ENCODE results near the gene SLC2A8.
A peak's percentile ranks its signal among the peaks of the same experiment; 100 is the strongest.

Gene SLC2A8

DNA sequence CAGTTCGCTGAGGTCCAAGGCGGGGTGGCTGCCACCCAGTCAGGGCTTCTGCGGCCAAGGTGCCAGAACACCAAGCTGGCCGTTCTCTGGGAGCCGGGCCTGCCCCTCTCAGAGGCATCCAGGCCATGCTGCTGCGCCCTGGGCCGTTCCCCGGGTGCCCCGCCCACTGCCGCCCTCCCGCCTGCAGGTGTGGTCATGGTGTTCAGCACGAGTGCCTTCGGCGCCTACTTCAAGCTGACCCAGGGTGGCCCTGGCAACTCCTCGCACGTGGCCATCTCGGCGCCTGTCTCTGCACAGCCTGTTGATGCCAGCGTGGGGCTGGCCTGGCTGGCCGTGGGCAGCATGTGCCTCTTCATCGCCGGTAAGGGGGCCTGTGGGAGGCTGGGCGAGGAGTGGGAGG is 7.7 kb downstream of the SLC2A8 start:
- DNase-seq = no peak

DNA sequence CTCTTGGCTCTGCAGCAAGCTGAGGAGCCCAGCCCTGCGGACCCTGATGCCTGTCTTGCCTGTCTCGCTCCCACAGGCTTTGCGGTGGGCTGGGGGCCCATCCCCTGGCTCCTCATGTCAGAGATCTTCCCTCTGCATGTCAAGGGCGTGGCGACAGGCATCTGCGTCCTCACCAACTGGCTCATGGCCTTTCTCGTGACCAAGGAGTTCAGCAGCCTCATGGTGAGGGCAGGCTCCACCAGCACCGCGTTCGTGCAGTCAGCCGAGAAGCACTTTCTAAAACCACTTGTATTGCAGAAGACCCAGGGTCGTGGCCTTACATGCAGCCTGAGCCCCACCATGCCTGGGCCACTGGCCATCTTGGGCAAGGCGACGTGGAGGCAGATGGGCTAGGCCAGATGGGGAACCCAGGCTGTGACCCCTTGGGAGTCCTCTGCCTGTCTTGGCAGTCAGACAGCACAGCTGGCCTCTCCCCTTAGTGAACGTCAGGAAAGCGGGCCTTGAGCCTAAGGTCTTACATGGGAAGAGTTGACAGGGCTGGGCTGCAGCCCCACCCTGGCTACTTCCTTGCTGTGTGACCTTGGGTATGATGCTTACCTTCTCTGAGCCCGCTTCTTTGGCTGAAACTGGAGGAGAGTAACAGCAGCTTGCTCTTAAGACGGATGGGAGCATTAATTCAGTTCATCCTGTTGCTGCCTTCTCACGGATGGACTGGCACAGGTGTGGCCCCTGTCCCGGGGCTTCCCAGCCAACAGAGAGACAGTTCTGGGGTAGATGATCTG is 8.6 kb downstream of the SLC2A8 start:
- DNase-seq = no peak

DNA sequence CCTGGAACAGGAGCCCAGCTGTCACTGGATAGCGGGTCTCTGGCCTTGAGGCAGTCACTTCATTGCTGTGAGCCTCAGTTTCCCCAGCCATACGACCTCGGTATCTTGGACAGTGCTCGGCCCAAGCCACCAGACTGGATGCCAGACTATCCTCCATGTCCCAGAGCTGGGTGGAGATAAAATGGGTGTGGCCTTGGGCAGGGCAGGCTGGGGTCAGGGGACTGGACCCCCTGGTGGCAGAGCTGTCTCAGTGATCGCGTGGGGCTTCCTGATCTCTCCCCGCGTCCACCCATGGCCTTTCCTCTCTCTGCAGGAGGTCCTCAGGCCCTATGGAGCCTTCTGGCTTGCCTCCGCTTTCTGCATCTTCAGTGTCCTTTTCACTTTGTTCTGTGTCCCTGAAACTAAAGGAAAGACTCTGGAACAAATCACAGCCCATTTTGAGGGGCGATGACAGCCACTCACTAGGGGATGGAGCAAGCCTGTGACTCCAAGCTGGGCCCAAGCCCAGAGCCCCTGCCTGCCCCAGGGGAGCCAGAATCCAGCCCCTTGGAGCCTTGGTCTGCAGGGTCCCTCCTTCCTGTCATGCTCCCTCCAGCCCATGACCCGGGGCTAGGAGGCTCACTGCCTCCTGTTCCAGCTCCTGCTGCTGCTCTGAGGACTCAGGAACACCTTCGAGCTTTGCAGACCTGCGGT is 10.0 kb downstream of the SLC2A8 start:
- no peak for DNase-seq

DNA sequence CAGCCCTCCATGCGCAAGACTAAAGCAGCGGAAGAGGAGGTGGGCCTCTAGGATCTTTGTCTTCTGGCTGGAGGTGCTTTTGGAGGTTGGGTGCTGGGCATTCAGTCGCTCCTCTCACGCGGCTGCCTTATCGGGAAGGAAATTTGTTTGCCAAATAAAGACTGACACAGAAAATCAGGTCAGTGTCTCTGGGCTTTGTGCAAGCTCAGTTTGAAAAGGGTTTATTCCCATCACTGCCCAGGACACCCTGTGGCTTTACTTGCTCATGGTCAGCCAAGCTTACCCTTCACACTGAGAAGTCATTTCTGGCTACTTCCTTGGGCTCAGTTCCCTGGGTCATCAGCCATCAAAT is 10.5 kb downstream of the SLC2A8 start:
- DNase-seq = no peak

DNA sequence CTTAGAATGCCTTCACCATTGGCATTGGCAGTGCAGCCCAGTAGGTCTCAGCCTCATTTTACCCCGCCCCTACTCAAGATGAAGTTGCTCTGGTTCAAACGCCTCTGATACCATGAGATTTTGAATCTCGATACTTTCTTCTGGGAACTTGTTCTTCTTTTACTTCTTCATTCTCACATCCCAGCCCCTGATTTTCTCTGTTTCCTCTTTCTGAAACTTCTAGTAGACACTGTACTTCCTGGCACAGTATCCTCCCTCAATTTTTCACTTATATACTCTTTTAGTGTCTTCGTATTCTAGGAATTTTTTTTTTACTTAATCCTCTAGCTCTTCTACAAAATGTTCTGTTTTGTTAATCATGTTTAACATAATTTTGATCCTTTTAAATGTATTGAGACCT is 14.2 kb downstream of the SLC2A8 start:
- no peak for DNase-seq

DNA sequence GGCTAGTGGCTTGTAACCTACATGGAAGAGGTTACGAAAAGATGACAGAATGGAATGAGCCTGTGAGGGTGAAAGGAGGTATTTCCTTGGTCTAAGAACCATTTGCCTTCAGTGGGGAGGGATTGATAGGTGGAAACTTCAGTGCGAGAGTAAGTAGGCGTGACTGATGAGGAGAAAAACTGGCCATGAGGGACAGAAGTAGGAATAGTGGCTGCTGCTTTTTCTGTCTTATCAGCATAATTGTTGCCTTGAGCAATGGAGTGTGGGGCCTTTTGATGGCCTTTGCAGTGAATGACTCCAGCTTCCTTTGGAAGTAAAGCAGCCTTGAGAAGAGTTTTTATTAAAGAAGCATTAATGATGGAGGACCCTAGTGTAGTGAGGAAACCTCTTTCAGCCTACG is 18.2 kb downstream of the SLC2A8 start:
- no peak for DNase-seq

DNA sequence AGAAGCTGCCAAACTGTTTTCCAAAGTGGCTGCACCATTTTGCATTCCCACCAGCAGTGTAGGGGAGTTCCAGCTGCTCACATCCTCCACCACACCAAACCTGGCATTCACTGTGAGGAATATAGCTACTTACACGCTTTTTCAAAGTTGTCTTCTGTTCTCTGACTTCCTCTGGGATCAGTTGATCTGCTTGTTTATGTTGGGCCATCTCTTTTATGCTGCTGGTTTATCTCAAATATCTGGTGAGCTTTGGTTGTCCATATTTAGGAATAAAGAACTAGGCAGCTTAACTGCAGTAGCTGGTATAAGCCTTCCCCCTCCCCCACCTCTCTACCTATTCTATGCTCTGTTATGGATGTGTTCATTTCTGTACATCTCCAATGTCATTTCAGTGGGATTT is 18.7 kb downstream of the SLC2A8 start:
- no peak for DNase-seq

DNA sequence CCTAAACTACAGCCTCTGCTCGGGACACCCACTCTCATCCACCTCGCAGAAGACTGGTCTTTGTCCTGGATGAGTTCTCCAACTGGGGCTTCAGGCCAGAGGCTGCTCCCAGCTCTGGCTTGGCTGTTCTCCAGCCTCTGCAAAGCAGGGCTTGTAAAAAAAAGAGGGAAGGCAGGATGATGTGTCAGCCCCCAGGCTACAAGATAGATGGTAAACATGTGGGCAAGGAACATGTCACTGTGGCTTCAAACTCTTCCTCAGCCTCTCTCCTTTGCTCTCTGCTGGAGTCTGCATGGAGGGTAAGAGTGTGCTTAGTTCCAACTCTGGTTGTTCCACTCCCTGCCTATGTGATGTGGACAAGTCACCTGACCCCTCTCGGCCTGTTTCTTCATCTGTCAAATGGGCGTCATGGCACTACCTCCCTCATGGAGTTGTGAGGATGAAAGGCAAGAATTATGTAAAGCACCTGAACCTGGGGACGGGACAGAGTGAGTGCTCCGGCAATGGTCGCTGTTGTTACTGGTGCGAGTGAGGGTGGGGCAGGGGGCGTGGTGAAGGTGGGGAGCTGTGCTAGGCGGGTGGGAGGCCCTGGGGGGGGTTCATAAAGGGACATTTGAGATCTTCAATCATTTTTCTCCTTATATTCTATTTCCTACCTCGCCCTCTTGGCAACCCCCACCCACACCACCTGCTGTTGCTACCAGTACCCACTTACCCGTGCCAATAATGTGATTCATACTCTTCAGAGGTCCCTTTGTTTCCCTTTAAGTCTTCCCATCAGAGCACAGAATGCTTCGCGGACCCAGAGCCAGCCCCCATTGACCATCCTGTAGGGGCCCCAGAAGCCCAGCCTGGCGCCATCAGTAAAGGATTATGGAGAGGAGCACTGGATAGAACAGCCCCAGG is 20.4 kb downstream of the SLC2A8 start:
- DNase-seq = peak; percentile 38

DNA sequence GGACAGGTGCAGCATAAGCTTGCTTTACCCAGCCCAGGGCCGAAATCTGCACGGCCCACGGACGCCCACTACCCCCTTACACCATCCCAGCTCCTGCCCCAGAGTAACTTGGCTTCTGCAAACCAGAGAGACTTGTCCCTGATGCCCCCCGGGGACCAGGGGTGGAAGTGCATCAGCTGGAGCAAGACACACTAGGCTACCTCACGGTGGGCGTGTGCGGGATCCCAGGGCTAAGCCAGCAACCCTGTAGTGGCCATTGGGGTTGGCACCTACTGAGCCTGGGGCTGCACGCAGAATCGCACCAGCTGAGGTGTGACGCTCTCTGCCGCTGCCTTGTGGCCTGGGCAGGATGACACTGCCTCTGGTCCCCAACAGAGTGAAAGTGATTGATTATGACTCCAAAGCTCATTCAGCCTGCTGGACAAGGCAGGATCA is 21.1 kb downstream of the SLC2A8 start:
- DNase-seq = no peak

DNA sequence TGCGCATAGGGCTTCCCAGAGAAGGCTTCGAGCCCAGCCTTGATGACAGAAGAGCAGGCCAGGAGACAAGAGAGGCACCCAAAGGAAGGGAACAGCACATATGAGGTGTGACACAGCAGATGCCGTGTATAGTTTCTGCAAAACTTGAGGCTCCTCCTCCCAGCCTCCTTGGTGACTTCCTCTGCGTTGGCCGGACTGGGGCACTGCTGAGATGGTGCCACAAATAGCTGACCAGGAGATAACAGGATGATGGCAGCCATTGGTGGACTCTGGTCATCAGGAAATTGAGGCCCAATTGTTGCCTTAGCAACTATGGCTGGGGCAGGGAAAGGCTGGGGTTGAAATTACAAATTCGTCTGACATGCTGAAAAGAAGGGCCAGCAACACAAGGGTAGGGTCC is 22.4 kb downstream of the SLC2A8 start:
- DNase-seq = no peak

DNA sequence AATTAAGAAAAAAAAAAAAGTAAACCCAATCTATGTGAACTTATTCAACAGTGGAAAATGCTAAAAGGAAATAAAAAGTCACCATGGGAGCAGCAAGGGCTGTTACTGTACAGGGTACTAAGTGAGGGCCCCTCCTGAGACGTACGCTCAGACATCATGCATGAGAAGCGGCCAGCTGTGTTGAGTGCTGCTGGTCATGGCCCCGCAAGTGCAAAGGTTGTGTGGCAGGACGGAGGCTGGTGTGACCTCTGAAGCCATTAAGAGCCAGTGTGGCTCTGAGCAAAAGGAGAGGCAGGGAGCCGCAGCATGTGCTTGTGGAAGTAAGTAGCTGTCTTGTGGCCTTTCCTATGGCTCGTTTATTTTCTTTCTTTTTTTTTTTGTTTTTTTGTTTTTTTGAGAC is 24.1 kb downstream of the SLC2A8 start:
- DNase-seq = no peak

DNA sequence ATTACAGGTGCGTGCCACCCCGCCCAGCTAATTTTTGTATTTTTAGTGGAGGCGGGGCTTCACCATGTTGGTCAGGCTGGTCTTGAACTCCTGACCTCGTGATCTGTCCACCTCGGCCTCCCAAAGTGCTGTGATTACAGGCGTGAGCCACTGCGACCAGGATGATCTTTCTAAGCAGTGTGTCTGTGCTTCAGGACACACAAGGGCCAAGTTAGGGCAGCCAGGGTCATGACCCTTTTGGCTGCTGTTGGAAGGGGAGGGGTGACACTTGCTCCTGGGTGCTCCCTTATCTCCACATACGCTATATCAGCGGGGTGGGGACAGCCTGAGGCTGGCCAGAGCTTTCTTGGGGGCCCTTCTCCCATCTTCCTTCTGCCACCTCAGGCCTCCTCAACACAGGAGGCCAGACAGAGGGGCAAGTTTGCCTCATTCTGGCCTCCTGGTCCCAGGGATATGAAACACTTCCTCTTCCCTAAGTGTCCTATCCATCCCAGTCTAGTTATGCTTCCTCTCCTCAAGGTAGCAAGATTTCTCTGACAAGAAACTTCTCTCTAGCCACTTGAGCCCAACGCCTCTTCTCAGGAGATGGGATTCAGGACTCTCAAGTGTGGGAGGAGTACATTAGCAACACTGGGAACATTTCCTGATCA is 25.3 kb downstream of the SLC2A8 start:
- DNase-seq = no peak

DNA sequence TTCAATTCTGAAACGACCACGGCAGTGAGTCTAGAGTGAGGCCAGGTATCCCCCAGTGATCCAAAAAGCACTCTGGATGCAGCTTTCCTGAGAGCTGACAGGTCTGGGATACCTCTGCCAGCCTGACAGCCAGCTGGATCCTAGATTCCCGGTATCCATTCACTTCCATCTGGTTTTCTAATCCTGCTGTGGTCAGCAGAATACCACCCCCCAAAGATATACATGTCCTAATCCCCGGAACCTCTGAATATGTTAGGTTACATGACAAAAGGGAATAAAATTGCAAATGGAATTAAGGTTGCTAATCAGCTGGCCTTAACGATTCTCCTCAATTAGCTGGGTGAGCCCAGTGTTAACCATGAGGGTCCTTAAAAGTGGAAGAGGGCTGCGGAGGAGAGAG is 25.8 kb downstream of the SLC2A8 start:
- no peak for DNase-seq

DNA sequence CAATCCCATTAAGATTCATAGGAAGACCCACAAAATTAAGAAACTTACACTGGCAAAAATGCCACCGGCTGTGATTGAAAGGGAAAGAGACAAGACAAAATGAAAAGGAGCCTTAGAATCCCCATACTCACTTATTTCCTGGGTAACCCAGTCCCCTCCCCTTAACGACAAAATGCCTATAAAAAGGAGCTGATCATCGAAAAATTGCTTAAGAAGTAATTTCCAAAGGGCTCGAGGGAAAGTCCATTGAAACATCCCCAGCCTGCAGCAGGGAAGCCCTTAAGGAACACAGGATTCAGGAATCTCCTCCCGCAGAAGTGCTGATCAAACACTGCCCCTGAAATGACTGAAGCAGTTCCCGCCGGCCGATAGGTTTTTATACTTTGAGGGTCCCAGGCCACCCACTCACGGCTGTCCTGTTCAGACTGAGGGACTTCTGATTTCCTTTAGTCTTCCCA is 26.5 kb downstream of the SLC2A8 start:
- DNase-seq = no peak

DNA sequence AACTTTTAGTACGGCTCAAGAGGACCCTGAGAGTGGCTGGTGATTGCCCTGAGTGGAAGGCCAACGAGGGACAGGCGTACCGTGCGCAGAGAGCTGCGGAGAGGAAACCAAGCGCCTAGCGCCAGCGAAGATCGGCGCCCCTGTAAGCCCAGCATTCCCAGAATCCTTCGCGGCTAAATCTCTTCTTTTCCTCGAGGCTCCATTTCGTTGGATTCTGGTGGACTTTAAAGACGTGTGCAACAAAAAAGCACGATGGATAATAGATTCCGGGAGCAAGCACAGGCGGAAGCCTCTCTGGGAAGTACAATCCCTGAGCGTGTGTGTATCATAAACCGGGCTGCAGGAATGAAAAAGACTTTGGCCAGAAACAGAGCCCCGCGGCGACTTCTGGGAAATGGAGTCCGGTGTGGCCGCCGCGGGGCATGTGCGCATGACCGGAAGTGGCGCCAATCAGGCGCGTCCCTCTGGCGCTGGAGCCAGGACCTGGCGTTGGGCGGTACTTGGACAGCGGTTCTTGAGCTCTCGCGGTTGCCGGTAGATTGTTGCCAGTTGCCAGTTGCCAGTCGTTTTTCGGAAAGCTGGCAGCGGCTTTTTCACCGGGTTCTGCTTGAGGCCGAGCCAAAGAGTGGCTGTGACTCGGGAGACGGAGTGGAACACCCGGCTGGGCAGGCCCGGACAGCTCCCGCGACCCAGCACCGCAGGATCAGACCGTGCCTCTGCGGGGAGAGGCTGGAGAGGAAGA is 27.1 kb downstream of the SLC2A8 start, which contains the start of gene ZNF79:
TSS of gene ZNF79 (plus strand) at position 449 of the 742 bp plus-strand sequence. CDS start 406 bp downstream, outside the sequence.
- peak; percentile 86 for DNase-seq

DNA sequence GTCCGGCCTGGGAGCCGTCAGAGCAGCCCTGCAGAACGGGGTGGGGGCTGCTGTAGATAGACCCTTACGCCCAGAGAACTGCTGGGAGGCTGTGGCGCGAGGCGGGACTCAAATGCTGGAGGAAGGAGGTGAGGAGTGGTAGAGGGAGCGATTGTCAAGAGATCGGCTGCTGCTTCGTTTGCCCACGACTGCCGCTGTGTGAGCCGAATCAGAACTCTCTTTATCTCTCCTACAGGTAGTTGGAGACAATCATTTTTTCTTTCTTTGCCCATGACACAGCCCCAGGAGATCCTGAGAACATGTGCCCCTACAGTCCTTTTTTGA is 27.7 kb downstream of the SLC2A8 start:
- DNase-seq = no peak

DNA sequence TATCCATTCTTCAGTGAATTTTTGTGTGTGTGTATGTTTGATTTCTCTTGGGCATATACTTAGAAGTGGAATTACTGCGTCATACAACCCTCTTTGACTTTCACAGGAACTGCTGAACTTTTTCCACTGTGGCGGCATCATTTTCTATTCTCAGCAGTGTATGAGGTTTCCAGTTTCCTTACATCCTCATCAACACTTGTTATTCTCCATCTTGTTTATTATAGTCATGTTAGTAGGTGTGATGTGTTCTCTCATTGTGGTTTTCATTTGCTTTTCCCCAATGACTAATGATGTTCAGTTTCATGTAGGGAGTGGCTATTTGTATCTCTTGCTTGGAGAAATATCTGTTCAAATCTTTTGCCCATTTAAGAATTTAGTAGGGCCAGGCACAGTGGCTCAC is 29.8 kb downstream of the SLC2A8 start:
- DNase-seq = no peak

DNA sequence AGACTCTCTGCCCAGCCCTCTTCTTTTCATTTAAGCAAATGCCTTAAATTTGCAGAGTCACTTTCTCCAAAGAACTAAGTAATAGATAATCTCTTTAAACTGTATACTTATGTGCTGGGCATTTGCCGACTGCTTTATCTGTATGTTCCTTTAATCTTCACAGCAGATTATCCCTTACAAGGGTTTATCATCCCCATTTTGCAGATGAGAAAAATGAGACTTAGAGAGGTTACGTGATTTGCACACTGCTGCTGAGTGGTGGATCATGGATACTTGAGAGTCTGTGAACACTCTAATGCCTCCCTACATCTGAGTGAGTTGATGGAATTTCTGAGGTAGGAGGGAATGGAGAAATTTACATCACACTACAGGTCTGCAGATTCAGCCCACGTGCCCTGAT is 31.4 kb downstream of the SLC2A8 start:
- no peak for DNase-seq

DNA sequence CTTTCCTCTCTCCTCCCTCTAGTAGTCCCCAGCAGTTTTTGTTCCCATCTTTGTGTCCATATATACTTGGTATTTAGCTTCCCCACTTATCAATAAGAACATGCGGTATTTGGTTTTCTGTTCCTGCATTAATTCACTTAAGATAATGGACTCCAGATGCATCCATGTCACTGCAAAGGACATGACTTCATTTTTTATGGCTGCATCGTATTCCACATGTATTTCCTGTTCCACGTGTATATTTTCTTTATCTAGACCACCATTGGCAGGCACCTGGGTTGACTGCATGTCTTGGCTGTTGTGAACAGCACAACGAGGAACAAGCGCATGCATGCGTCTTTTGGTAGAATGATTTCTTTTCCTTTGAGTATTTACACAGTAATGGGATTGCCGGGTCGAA is 33.4 kb downstream of the SLC2A8 start:
- no peak for DNase-seq

DNA sequence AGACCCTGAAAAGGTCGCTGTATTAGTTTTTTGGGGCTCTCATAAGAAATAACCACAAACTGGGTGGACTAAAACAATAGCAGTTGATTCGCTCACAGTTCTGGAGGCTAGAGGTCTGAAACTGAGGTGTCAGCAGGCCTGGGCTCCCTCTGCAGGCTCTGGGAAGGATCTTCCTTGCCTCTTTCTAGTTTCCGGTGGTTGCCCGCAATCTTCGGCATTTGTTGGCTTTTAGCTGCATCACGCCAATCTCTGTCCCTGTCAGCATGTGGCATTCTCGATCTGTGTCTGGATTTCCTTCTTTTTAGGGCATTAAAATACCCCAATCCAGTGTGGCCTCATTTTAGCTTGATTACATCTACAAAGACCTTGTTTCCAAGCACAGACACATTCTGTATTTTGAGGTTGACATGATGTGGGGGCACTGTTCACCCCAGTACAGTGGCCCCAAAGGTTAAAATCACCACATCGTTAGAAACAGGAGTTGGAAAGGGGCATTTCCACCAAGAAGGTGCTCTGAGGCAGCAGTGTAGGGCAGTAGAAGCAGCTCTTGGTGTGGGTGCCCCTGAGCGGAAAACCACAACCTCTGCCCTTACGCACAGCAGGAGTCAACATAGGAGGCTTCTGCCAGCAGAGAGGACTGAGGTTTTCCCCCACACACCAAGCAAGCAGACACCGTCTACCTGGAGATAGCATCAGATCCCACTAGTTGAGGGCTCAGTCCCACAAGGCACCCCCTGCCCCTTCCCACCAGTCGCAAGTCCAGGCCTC is 40.7 kb downstream of the SLC2A8 start:
- DNase-seq = no peak

DNA sequence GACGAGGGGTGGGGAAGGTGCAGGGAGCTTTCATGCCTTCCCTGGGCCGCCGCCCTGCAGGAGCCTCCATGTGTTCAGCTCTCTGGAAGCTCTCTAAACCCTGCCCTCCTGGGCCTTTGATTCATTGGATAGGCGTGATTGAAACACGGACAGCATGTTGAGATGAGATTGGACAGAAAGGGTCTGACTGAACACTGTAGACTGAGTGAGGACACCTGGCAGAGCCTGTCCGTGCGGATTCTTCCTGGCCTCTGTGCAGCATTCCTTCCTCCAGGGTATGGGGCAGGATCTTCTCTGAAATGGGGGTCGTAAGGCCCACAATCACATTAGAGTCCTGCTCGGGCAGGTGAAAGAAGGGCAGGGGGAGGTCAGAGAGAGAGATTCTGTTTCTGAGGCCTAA is 41.4 kb downstream of the SLC2A8 start:
- DNase-seq = no peak
